HEK293 (cell line): ENCODE data around the gene ELL2.

ENCODE experiments used
- CTCF ChIP-seq: fragments of 450-650 bp; formaldehyde crosslinking; IDR thresholded peaks from 2 replicates; pipeline ENCODE4 v1.5.1; 2016; ENCODE audit warnings: missing biosample characterization, missing genetic modification characterization
- KLF1 ChIP-seq: fragments of 450-650 bp; formaldehyde crosslinking; IDR thresholded peaks from 2 replicates; pipeline ENCODE4 v1.5.1; 2016; ENCODE audit warnings: missing biosample characterization, missing genetic modification characterization
- PATZ1 ChIP-seq: fragments of 450-650 bp; formaldehyde crosslinking; IDR thresholded peaks from 2 replicates; pipeline ENCODE4 v1.5.1; 2016; ENCODE audit warnings: missing biosample characterization, missing genetic modification characterization
- ZNF214 ChIP-seq: fragments of 450-650 bp; formaldehyde crosslinking; IDR thresholded peaks from 2 replicates; pipeline ENCODE4 v1.5.1; 2017; ENCODE audit warnings: missing biosample characterization, mild to moderate bottlenecking, missing genetic modification characterization, borderline replicate concordance
- ZNF24 ChIP-seq: fragments of 450-650 bp; formaldehyde crosslinking; IDR thresholded peaks from 2 replicates; pipeline ENCODE4 v1.5.1; 2016; ENCODE audit warnings: missing biosample characterization, missing genetic modification characterization
- ZNF274 ChIP-seq, 2 experiments: fragments of 200-500 bp in 1 of 2; fragments of 450-650 bp in 1 of 2; sonication (Bioruptor generic) in 1 of 2; formaldehyde crosslinking in 1 of 2; IDR thresholded peaks; 2 replicates each; pipeline versions ENCODE4 v1.5.1 to v1.6.1; 2014 to 2016; ENCODE audit warnings: borderline replicate concordance in 1 of 2, inconsistent platforms in 1 of 2, low read length in 1 of 2, missing biosample characterization in 1 of 2, missing genetic modification characterization in 1 of 2
- ZNF324 ChIP-seq: fragments of 450-650 bp; formaldehyde crosslinking; IDR thresholded peaks from 2 replicates; pipeline ENCODE4 v1.5.1; 2016; ENCODE audit warnings: missing biosample characterization, missing genetic modification characterization
- ZNF354C ChIP-seq: fragments of 450-650 bp; formaldehyde crosslinking; IDR thresholded peaks from 2 replicates; pipeline ENCODE4 v1.5.1; 2016; ENCODE audit warnings: missing biosample characterization, missing genetic modification characterization, low read depth, borderline replicate concordance
- ZNF530 ChIP-seq: fragments of 450-650 bp; formaldehyde crosslinking; IDR thresholded peaks from 2 replicates; pipeline ENCODE4 v1.5.1; 2016; ENCODE audit warnings: low read depth, missing biosample characterization, missing genetic modification characterization
- ZNF645 ChIP-seq: fragments of 450-650 bp; formaldehyde crosslinking; IDR thresholded peaks from 2 replicates; pipeline ENCODE4; 2016; ENCODE audit warnings: missing biosample characterization, missing genetic modification characterization
- ZSCAN30 ChIP-seq: fragments of 450-650 bp; IDR thresholded peaks from 2 replicates; pipeline ENCODE4 v1.5.1; 2018; ENCODE audit warnings: missing biosample characterization, mild to moderate bottlenecking, missing genetic modification characterization, moderate library complexity
- TF ChIP-seq, protein P1 (sequence below): fragments of 450-650 bp; formaldehyde crosslinking; IDR thresholded peaks from 2 replicates; pipeline ENCODE4 v1.5.1; 2016; ENCODE audit warnings: missing biosample characterization, missing genetic modification characterization

DNA sequence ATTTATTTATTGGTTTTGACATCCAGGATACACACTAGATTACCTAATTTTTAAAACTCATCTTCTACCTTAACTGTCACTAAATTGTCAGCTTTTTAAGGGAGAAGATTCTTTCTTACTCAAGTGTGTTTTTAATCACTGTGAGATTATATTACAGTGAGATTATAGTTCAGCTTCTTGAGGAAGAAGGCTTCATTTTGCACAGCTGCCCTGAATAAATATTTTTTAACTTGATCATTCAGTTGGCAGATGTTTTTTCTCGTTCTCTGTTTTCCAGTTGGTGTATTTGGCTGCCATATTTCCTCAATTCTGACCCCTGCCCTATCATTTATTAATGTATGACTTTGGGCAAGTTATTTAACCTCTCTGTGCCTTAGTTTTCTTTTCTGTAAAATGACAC is 15.0 kb upstream of the ELL2 start:
- TF ChIP-seq ZNF274 (IDR thresholded peaks at IDR 0.05; ENCODE audit: low read length) (no peak), ZNF274 (tag by site-specific recombination; IDR thresholded peaks at IDR 0.05; ENCODE audit: borderline replicate concordance) (no peak), KLF1 (tag by site-specific recombination) (no peak), CTCF (tag by site-specific recombination) (no peak), ZNF530 (tag by site-specific recombination) (no peak), ZNF354C (tag by site-specific recombination) (no peak), ZNF645 (tag by site-specific recombination) (no peak), ZSCAN30 (tag by site-specific recombination) (no peak), ZNF324 (tag by site-specific recombination) (no peak), ZNF214 (tag by site-specific recombination) (no peak), ZNF24 (tag by site-specific recombination) (no peak), PATZ1 (tag by site-specific recombination) (no peak)
- TF ChIP-seq, protein P1, sequence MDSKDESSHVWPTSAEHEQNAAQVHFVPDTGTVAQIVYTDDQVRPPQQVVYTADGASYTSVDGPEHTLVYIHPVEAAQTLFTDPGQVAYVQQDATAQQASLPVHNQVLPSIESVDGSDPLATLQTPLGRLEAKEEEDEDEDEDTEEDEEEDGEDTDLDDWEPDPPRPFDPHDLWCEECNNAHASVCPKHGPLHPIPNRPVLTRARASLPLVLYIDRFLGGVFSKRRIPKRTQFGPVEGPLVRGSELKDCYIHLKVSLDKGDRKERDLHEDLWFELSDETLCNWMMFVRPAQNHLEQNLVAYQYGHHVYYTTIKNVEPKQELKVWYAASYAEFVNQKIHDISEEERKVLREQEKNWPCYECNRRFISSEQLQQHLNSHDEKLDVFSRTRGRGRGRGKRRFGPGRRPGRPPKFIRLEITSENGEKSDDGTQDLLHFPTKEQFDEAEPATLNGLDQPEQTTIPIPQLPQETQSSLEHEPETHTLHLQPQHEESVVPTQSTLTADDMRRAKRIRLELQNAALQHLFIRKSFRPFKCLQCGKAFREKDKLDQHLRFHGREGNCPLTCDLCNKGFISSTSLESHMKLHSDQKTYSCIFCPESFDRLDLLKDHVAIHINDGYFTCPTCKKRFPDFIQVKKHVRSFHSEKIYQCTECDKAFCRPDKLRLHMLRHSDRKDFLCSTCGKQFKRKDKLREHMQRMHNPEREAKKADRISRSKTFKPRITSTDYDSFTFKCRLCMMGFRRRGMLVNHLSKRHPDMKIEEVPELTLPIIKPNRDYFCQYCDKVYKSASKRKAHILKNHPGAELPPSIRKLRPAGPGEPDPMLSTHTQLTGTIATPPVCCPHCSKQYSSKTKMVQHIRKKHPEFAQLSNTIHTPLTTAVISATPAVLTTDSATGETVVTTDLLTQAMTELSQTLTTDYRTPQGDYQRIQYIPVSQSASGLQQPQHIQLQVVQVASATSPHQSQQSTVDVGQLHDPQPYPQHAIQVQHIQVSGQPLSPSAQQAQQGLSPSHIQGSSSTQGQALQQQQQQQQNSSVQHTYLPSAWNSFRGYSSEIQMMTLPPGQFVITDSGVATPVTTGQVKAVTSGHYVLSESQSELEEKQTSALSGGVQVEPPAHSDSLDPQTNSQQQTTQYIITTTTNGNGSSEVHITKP = no peak
